K562 (cell line): ENCODE results near the gene PACSIN1. TPM values are rescaled to one million over a fixed set of nuclear protein-coding genes. Genes with fewer than 3 reads are reported as not detected.
A peak's percentile ranks its signal among the peaks of the same experiment; 100 is the strongest.

Experiments used
- ATAC-seq: fragments of 200-7000 bp; cut with Tn5 transposase; 3 replicates; pipeline ENCODE4 v1.9.1; 2020; ENCODE audit warnings: moderate library complexity
- BruUV-seq: library from RNA; stranded (reverse); fragments of 400-500 nt; replicated peaks from 2 replicates; lab custom pipeline; 2021; lab: Mats Ljungman, UMichigan
- CTCF ChIA-PET: fragments of 300-600 bp; formaldehyde crosslinking; extraction: SDS; loops from one replicate; lab custom pipeline; 2021; ENCODE audit warnings: low intra/inter-chr PET ratio; lab: Yijun Ruan, JAX
- POLR2A ChIA-PET: fragments of 300-600, 350-650 bp; sonication (Branson Sonifier 250); formaldehyde crosslinking; extraction: SDS; loops from one replicate; lab custom pipeline; 2021; ENCODE audit warnings: antibody characterized with exemption, inconsistent platforms; lab: Yijun Ruan, JAX
- DNase-seq, 4 experiments: peaks; one replicate each; pipeline versions ENCODE4 v3.0.0 to v3.0.0-alpha.2; 2011 to 2018; ENCODE audit warnings: low spot score in 3 of 4, mixed read lengths in 3 of 4; ENCODE audit errors: extremely low read depth in 1 of 4
- FAIRE-seq: peaks from 2 replicates; lab custom pipeline; 2011; peaks lifted over from hg19 to GRCh38; lab: Jason Lieb, UNC
- H2AFZ ChIP-seq: 2 replicates; pipeline ENCODE4 v1.6.0; 2011; ENCODE audit warnings: low read depth, low read length, control low read depth, inconsistent platforms
- H3K27ac ChIP-seq: fragments of 200-600 bp; 3 replicates; pipeline ENCODE4 v1.8.0; 2011; ENCODE audit warnings: low read depth, mild to moderate bottlenecking, control low read depth, inconsistent platforms, low read length, moderate library complexity, mixed read lengths; ENCODE audit errors: extremely low read depth
- H3K27me3 ChIP-seq, 2 experiments: fragments of 300-600 bp in 1 of 2; 2 replicates in 1 of 2; 3 replicates in 1 of 2; pipeline versions ENCODE4 v1.6.0 to v1.8.0; 2011; ENCODE audit warnings: inconsistent platforms in 2 of 2, low read length in 2 of 2, mild to moderate bottlenecking in 1 of 2, mixed read lengths in 1 of 2, moderate library complexity in 1 of 2; ENCODE audit not compliant: control insufficient read depth in 2 of 2, insufficient read depth in 2 of 2
- H3K36me3 ChIP-seq: fragments of 300-600 bp; 3 replicates; pipeline ENCODE4 v1.8.0; 2011; ENCODE audit warnings: mild to moderate bottlenecking, low read length, inconsistent platforms; ENCODE audit not compliant: control insufficient read depth, insufficient read depth
- H3K4me1 ChIP-seq, 2 experiments: fragments of 200-600 bp in 1 of 2; replicated peaks in 1 of 2; 2 replicates in 1 of 2; 3 replicates in 1 of 2; pipeline versions ENCODE4 v1.5.1 to v1.8.0; 2011; ENCODE audit warnings: inconsistent platforms in 2 of 2, low read length in 2 of 2, mild to moderate bottlenecking in 1 of 2, mixed read lengths in 1 of 2, moderate library complexity in 1 of 2; ENCODE audit not compliant: control insufficient read depth in 2 of 2, insufficient read depth in 2 of 2
- H3K4me2 ChIP-seq: 2 replicates; pipeline ENCODE4 v1.6.1; 2011; ENCODE audit warnings: low read length, control low read depth, inconsistent platforms, mixed read lengths; ENCODE audit not compliant: insufficient read depth
- H3K4me3 ChIP-seq: fragments of 200-600 bp; sonication (generic), shearing (Covaris generic); 2 replicates; pipeline ENCODE4 v1.5.1; 2016; ENCODE audit warnings: control low read depth, inconsistent platforms
- H3K79me2 ChIP-seq: fragments of 200-600 bp; 3 replicates; pipeline ENCODE4 v1.8.0; 2011; ENCODE audit warnings: low read length, inconsistent platforms; ENCODE audit not compliant: control insufficient read depth, insufficient read depth
- H3K9ac ChIP-seq, 2 experiments: 2 replicates each; pipeline versions ENCODE4 v1.6.0 to v1.6.1; 2011; ENCODE audit warnings: low read depth in 2 of 2, low read length in 2 of 2, control low read depth in 1 of 2, inconsistent platforms in 1 of 2, mild to moderate bottlenecking in 1 of 2, mixed read lengths in 1 of 2; ENCODE audit not compliant: insufficient read depth in 1 of 2
- H3K9me1 ChIP-seq: one replicate; pipeline ENCODE4 v1.6.0; 2011; ENCODE audit warnings: inconsistent platforms, mild to moderate bottlenecking, low read length, moderate library complexity; ENCODE audit not compliant: control insufficient read depth, insufficient read depth
- H3K9me3 ChIP-seq: replicated peaks from 2 replicates; pipeline ENCODE4 v1.5.1; 2011; ENCODE audit warnings: low read depth, low read length, inconsistent platforms; ENCODE audit not compliant: control insufficient read depth, insufficient read depth
- H4K20me1 ChIP-seq: replicated peaks from 2 replicates; pipeline ENCODE4 v1.6.1; 2011; ENCODE audit warnings: low read length, inconsistent platforms, mixed read lengths; ENCODE audit not compliant: control insufficient read depth, insufficient read depth
- ASH1L ChIP-seq: fragments of 450-650 bp; IDR thresholded peaks from 2 replicates; pipeline ENCODE4 v1.6.1; 2018; ENCODE audit warnings: borderline replicate concordance, mild to moderate bottlenecking, low read depth; ENCODE audit not compliant: partially characterized antibody
- BCOR ChIP-seq: fragments of 450-650 bp; IDR thresholded peaks from 2 replicates; pipeline ENCODE4 v1.6.1; 2016
- CBX1 ChIP-seq: sonication (generic); IDR thresholded peaks from 2 replicates; pipeline ENCODE4 v1.6.1; 2016; ENCODE audit warnings: antibody characterized with exemption, low read depth, mild to moderate bottlenecking
- JUNB ChIP-seq: fragments of 450-650 bp; formaldehyde crosslinking; conservative IDR thresholded peaks from 2 replicates; pipeline ENCODE4 v1.4.0; 2020; ENCODE audit warnings: mild to moderate bottlenecking
- KDM1A ChIP-seq, 2 experiments: fragments of 450-650 bp; IDR thresholded peaks; 2 replicates each; pipeline ENCODE4 v1.6.1; 2016; ENCODE audit warnings: mild to moderate bottlenecking in 2 of 2
- NCOA6 ChIP-seq: fragments of 450-650 bp; IDR thresholded peaks from 2 replicates; pipeline ENCODE4 v1.6.1; 2017; ENCODE audit warnings: mild to moderate bottlenecking
- POLR2B ChIP-seq: fragments of 450-650 bp; IDR thresholded peaks from 2 replicates; pipeline ENCODE4 v1.6.1; 2018; ENCODE audit warnings: low read depth; ENCODE audit not compliant: partially characterized antibody
- PTBP1 ChIP-seq: fragments of 200-400 bp; formaldehyde crosslinking; IDR thresholded peaks from 2 replicates; pipeline ENCODE4 v1.6.1; 2017; ENCODE audit warnings: low read depth, low read length
- RBM25 ChIP-seq: fragments of 200-400 bp; formaldehyde crosslinking; IDR thresholded peaks from 2 replicates; pipeline ENCODE4 v1.6.1; 2018; ENCODE audit warnings: low read length, low read depth, moderate library complexity; ENCODE audit not compliant: severe bottlenecking
- SMAD3 ChIP-seq: fragments of 450-650 bp; formaldehyde crosslinking; conservative IDR thresholded peaks from 2 replicates; pipeline ENCODE4 v1.4.0; 2020; ENCODE audit warnings: mild to moderate bottlenecking
- SPI1 ChIP-seq: IDR thresholded peaks from 2 replicates; pipeline ENCODE4 v1.6.1; 2011; ENCODE audit warnings: low read depth, low read length, control low read depth, borderline replicate concordance
- SRSF1 ChIP-seq: fragments of 200-400 bp; formaldehyde crosslinking; IDR thresholded peaks from 2 replicates; pipeline ENCODE4 v1.6.1; 2017; ENCODE audit warnings: mild to moderate bottlenecking, low read depth, low read length, moderate library complexity
- ZC3H4 ChIP-seq: sonication (generic); formaldehyde crosslinking; IDR thresholded peaks from 2 replicates; pipeline ENCODE4 v1.9.0; 2021; ENCODE audit warnings: missing genetic modification reagents, borderline replicate concordance
- ZNF121 ChIP-seq: sonication (generic); formaldehyde crosslinking; conservative IDR thresholded peaks from 2 replicates; pipeline ENCODE4 v1.8.0; 2022; ENCODE audit warnings: missing genetic modification reagents
- ZNF740 ChIP-seq, 3 experiments: fragments of 200-800 bp in 1 of 3; sonication (Bioruptor generic) in 1 of 3; sonication (generic) in 1 of 3; formaldehyde crosslinking in 1 of 3; IDR thresholded peaks; 2 replicates each; pipeline versions ENCODE4 v1.6.1 to v1.8.0; 2016 to 2022; ENCODE audit warnings: mild to moderate bottlenecking in 2 of 3, missing compliant biosample characterization in 2 of 3, missing genetic modification characterization in 2 of 3, missing genetic modification reagents in 1 of 3
- WGBS: fragments of 100-300 bp; shearing (Covaris generic); methylation state at CpG from one replicate; pipeline ENCODE4 v1.1.6; 2016; ENCODE audit warnings: low coverage, mixed read lengths; ENCODE audit not compliant: insufficient coverage; ENCODE audit errors: missing lambda C conversion rate; 5-methylcytosine and 5-hydroxymethylcytosine counted together
- in situ Hi-C: fragments of 300-500 bp; cut with MboI; formaldehyde crosslinking; loops from 4 replicates; pipeline ENCODE4 v1.15.0; 2018; ENCODE audit warnings: inconsistent platforms, mixed read lengths
- intact Hi-C: fragments of 100-400 bp; cut with micrococcal nuclease; formaldehyde crosslinking; loops from 2 replicates; pipeline ENCODE4 v1.14.2; 2022
- polyA plus RNA-seq, 8 experiments: library from polyadenylated mRNA; depleted of rRNA in 4 of 8; stranded (reverse) in 5 of 8; unstranded in 3 of 8; fragments of >200 nt; fragmentation: Nextera tagmentation in 2 of 8; fragmentation: Illumina TruSeq in 1 of 8; extraction: Ambion mirVana in 2 of 8; extraction: Trizol in 1 of 8; gene quantifications; 2 replicates each; pipeline versions ENCODE4 v1.2.1 to v1.2.3, GENCODE V29; 2011 to 2014; ENCODE audit warnings: inconsistent platforms in 1 of 8, missing spikeins in 1 of 8
- total RNA-seq, 7 experiments: library from RNA; depleted of rRNA in 6 of 7; stranded (reverse); fragments of >200 nt in 6 of 7; fragmentation: Illumina TruSeq in 2 of 7; extraction: Trizol in 2 of 7; gene quantifications; 2 replicates each; pipeline versions ENCODE4 v1.2.1 to v1.2.3, GENCODE V29; 2011 to 2021; ENCODE audit warnings: low replicate concordance in 1 of 7
- TF ChIP-seq, protein P1 (sequence below): fragments of 150-350 bp; conservative IDR thresholded peaks from 2 replicates; pipeline ENCODE4 v1.6.1; 2014; ENCODE audit warnings: low read length
- TF ChIP-seq, protein P2 (sequence below): IDR thresholded peaks from 2 replicates; pipeline ENCODE4 v1.6.1; 2016; ENCODE audit warnings: missing genetic modification characterization, missing compliant biosample characterization

Gene PACSIN1
- total and polyA plus RNA-seq, 9 of the 15 experiments (the other 6 are each of a cell fraction or from before 2014, with no cell fraction given) = 0.01 to 1.7 (median 0.45) TPM

DNA sequence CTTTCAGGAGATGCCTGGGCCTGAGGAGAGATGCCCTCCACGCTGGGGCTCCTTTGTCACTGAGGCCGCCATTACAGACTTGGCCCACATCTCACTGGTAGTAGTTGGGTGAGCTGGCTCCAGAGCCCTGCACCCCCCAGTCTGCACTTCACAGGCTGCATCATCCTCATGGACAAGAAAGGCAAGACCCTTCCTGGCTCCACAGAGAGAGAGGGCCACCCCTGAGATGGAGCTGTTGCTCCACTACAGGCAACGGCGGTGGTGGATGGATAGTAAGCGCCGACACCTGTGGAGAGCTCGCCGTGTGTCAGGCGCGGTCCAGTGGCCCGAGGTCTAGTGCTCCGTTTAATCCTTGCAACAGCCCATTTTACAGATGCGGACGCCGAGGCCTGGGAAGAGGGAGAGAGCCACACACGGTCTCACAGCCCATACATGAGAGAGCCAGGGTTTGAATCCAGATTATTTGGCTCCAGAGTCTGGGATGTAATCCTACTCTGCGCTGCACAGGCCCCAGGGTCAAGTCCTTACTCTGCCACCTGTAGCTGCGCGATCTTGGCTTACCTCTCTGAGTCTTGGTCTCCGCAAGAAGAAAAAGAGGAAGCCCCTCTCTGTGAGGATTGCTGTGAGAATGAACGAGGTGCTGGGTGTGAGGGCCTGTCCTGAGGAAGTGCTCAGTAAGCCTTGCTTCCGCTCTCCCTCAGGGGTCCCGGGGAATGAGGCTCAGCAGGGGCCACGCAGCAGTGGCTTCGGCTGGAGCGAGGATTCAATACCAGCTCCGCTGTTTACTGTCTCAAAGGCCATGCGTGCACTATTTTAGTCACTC is 55.8 kb downstream of the PACSIN1 start:
- 76% methylated on average over 20 of the region's 28 CpGs for WGBS
- H3K4me2 ChIP-seq = no peak overlapping the region
- no peaks in the 10 kb centered on the region for H3K36me3 ChIP-seq
- no peak overlapping the region for H3K9ac ChIP-seq
- H3K4me3 ChIP-seq = no peak overlapping the region
- no peak overlapping the region for H2AFZ ChIP-seq
- H3K27me3 ChIP-seq = no peaks in the 10 kb centered on the region
- no peaks in the 10 kb centered on the region for H3K79me2 ChIP-seq
- intact Hi-C loops (no loop called here), in situ Hi-C loops (no loop called here)
- CTCF ChIA-PET = no interaction called here
- no peak for ATAC-seq
- H4K20me1 ChIP-seq = no peaks in the 10 kb centered on the region
- H3K27ac ChIP-seq = no peak overlapping the region
- DNase-seq = no peak
- H3K9me1 ChIP-seq = no peaks in the 10 kb centered on the region
- H3K4me1 ChIP-seq = peaks cover 26 to 37% of the 10 kb centered on the region in 2 experiments
- no peaks in the 10 kb centered on the region for H3K9me3 ChIP-seq
- BruUV-seq = no TSS peak
- POLR2A ChIA-PET = interaction anchor here (0.5 to 1.5 kb wide), 3 partner anchors 9 to 39 kb away, joined by 3 to 6 read pairs (median 3); no protein-coding TSS in a partner anchor
- FAIRE-seq = no peak
- TF ChIP-seq CBX1 (0 out of 2 replicates have a peak, but pooled peaks have one; percentile 32), RBM25 (peak; percentile 88), BCOR (peak; percentile 65), SPI1 (peak; percentile 78; the same call in 1 of the 2 replicates), KDM1A (IDR thresholded peaks at IDR 0.05) (peak; percentile 52 to 63; a peak in 3 of 4 replicates), ASH1L (no peak), SMAD3 (CRISPR knock-in tag) (no peak), POLR2B (no peak), ZNF740 (CRISPR knock-in tag; IDR thresholded peaks at IDR 0.05) (peak; percentile 62), ZNF740 (tag; IDR thresholded peaks at IDR 0.05) (no peak), ZNF121 (CRISPR knock-in tag) (no peak), JUNB (no peak), NCOA6 (no peak), SRSF1 (no peak), ZC3H4 (no peak), PTBP1 (0 out of 2 replicates have a peak, but pooled peaks have one; percentile 38)
- TF ChIP-seq, protein P1, sequence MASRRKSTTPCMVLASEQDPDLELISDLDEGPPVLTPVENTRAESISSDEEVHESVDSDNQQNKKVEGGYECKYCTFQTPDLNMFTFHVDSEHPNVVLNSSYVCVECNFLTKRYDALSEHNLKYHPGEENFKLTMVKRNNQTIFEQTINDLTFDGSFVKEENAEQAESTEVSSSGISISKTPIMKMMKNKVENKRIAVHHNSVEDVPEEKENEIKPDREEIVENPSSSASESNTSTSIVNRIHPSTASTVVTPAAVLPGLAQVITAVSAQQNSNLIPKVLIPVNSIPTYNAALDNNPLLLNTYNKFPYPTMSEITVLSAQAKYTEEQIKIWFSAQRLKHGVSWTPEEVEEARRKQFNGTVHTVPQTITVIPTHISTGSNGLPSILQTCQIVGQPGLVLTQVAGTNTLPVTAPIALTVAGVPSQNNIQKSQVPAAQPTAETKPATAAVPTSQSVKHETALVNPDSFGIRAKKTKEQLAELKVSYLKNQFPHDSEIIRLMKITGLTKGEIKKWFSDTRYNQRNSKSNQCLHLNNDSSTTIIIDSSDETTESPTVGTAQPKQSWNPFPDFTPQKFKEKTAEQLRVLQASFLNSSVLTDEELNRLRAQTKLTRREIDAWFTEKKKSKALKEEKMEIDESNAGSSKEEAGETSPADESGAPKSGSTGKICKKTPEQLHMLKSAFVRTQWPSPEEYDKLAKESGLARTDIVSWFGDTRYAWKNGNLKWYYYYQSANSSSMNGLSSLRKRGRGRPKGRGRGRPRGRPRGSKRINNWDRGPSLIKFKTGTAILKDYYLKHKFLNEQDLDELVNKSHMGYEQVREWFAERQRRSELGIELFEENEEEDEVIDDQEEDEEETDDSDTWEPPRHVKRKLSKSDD = no peak
- TF ChIP-seq, protein P2, sequence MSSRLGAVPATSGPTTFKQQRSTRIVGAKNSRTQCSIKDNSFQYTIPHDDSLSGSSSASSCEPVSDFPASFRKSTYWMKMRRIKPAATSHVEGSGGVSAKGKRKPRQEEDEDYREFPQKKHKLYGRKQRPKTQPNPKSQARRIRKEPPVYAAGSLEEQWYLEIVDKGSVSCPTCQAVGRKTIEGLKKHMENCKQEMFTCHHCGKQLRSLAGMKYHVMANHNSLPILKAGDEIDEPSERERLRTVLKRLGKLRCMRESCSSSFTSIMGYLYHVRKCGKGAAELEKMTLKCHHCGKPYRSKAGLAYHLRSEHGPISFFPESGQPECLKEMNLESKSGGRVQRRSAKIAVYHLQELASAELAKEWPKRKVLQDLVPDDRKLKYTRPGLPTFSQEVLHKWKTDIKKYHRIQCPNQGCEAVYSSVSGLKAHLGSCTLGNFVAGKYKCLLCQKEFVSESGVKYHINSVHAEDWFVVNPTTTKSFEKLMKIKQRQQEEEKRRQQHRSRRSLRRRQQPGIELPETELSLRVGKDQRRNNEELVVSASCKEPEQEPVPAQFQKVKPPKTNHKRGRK (tag) = no peak
